HepG2 (cell line): Measurements from ENCODE around the gene DPAGT1. TPM values are rescaled to one million over a fixed set of nuclear protein-coding genes. Genes with fewer than 3 reads are reported as not detected.

Source experiments
- CC2D1A ChIP-seq: sonication (generic); formaldehyde crosslinking; IDR thresholded peaks from 2 replicates; pipeline ENCODE4 v1.8.1; 2023; ENCODE audit warnings: mild to moderate bottlenecking, missing genetic modification reagents
- FOSL1 ChIP-seq: sonication (generic); formaldehyde crosslinking; IDR thresholded peaks from 2 replicates; pipeline ENCODE4 v1.9.0; 2021; ENCODE audit warnings: missing genetic modification reagents, borderline replicate concordance
- HBP1 ChIP-seq: IDR thresholded peaks from 2 replicates; pipeline ENCODE4 v1.6.1; 2016; ENCODE audit warnings: low read depth, control low read depth
- HCFC1 ChIP-seq: fragments of 150-350 bp; IDR thresholded peaks from 2 replicates; pipeline ENCODE4 v1.6.1; 2014; ENCODE audit warnings: low read depth, low read length
- IRF2 ChIP-seq: IDR thresholded peaks from 2 replicates; pipeline ENCODE4 v1.6.1; 2018; ENCODE audit warnings: missing genetic modification reagents, missing compliant biosample characterization
- IRX3 ChIP-seq: sonication (generic); formaldehyde crosslinking; IDR thresholded peaks from 2 replicates; pipeline ENCODE4 v1.8.1; 2023; ENCODE audit warnings: mild to moderate bottlenecking, low read depth, missing genetic modification reagents, borderline replicate concordance
- KLF6 ChIP-seq: IDR thresholded peaks from 2 replicates; pipeline ENCODE4 v1.8.0; 2016; ENCODE audit warnings: missing biosample characterization, missing genetic modification reagents
- MTF2 ChIP-seq: sonication (generic); formaldehyde crosslinking; IDR thresholded peaks from 2 replicates; pipeline ENCODE4 v1.5.0; 2020; ENCODE audit warnings: missing genetic modification reagents, borderline replicate concordance
- PAXIP1 ChIP-seq: sonication (generic); formaldehyde crosslinking; conservative IDR thresholded peaks from 2 replicates; pipeline ENCODE4 v1.4.0; 2020; ENCODE audit warnings: mild to moderate bottlenecking, missing genetic modification reagents, moderate library complexity
- STAG1 ChIP-seq: sonication (generic); formaldehyde crosslinking; IDR thresholded peaks from 2 replicates; pipeline ENCODE4 v1.4.0; 2020; ENCODE audit warnings: missing genetic modification reagents
- TCF7L2 ChIP-seq: IDR thresholded peaks from 2 replicates; pipeline ENCODE4 v1.6.1; 2011; ENCODE audit warnings: mild to moderate bottlenecking, low read depth, low read length, moderate library complexity
- TEAD3 ChIP-seq: optimal IDR thresholded peaks from 2 replicates; pipeline ENCODE3; 2016; ENCODE audit warnings: borderline replicate concordance
- ZBTB25 ChIP-seq: IDR thresholded peaks from 2 replicates; pipeline ENCODE4 v1.6.1; 2018; ENCODE audit warnings: missing genetic modification reagents
- ZFP36L1 ChIP-seq: sonication (generic); formaldehyde crosslinking; IDR thresholded peaks from 2 replicates; pipeline ENCODE4 v1.8.0; 2022; ENCODE audit warnings: mild to moderate bottlenecking, missing genetic modification reagents, moderate library complexity
- ZFP37 ChIP-seq: sonication (generic); formaldehyde crosslinking; IDR thresholded peaks from 2 replicates; pipeline ENCODE4 v1.4.0; 2020; ENCODE audit warnings: missing genetic modification reagents, borderline replicate concordance
- ZFY ChIP-seq: sonication (generic); formaldehyde crosslinking; IDR thresholded peaks from 2 replicates; pipeline ENCODE4 v1.4.0; 2020; ENCODE audit warnings: missing genetic modification reagents
- ZNF275 ChIP-seq: sonication (generic); formaldehyde crosslinking; IDR thresholded peaks from 2 replicates; pipeline ENCODE4 v1.8.0; 2022; ENCODE audit warnings: missing genetic modification reagents, mild to moderate bottlenecking, inconsistent platforms, borderline replicate concordance
- ZNF350 ChIP-seq: sonication (generic); formaldehyde crosslinking; IDR thresholded peaks from 2 replicates; pipeline ENCODE4 v1.4.0; 2020; ENCODE audit warnings: mild to moderate bottlenecking, low read depth, missing genetic modification reagents, borderline replicate concordance
- ZNF543 ChIP-seq: sonication (generic); formaldehyde crosslinking; IDR thresholded peaks from 2 replicates; pipeline ENCODE4 v1.4.0; 2020; ENCODE audit warnings: mild to moderate bottlenecking, missing genetic modification reagents
- ZNF709 ChIP-seq: sonication (generic); formaldehyde crosslinking; IDR thresholded peaks from 2 replicates; pipeline ENCODE4 v1.5.0; 2020; ENCODE audit warnings: mild to moderate bottlenecking, missing genetic modification reagents
- ZNF740 ChIP-seq: sonication (generic); formaldehyde crosslinking; IDR thresholded peaks from 2 replicates; pipeline ENCODE4 v1.4.0; 2020; ENCODE audit warnings: missing genetic modification reagents
- ZSCAN12 ChIP-seq: sonication (generic); formaldehyde crosslinking; IDR thresholded peaks from 2 replicates; pipeline ENCODE4 v1.9.0; 2021; ENCODE audit warnings: mild to moderate bottlenecking, missing genetic modification reagents
- ZSCAN25 ChIP-seq: sonication (generic); formaldehyde crosslinking; IDR thresholded peaks from 2 replicates; pipeline ENCODE4 v1.8.0; 2022; ENCODE audit warnings: mild to moderate bottlenecking, missing genetic modification reagents
- polyA plus RNA-seq, 8 experiments: library from polyadenylated mRNA; depleted of rRNA in 3 of 8; stranded (reverse) in 7 of 8; unstranded in 1 of 8; fragments of >200 nt; fragmentation: Illumina TruSeq in 4 of 8; extraction: Trizol in 4 of 8; gene quantifications; 2 replicates each; pipeline versions ENCODE4 v1.2.1 to v1.2.3, GENCODE V29; 2011 to 2016; ENCODE audit warnings: low read depth in 4 of 8, missing spikeins in 1 of 8, mixed read lengths in 1 of 8; ENCODE audit not compliant: insufficient read depth in 1 of 8
- total RNA-seq, 5 experiments: library from RNA; depleted of rRNA; stranded (reverse); fragments of >200 nt; fragmentation: Illumina TruSeq; extraction: Trizol; gene quantifications; 2 replicates each; pipeline ENCODE4 v1.2.3, GENCODE V29; 2016; ENCODE audit warnings: low read depth in 1 of 5

The DPAGT1 gene
- total and polyA plus RNA-seq, 2 of the 13 experiments (the other 11 are each of a cell fraction or from before 2014, with no cell fraction given) = 37.6 to 70.7 TPM

- TF ChIP-seq ZFP37 (CRISPR knock-in tag) (0 out of 2 replicates have a peak, but pooled peaks have one; percentile 14), CC2D1A (CRISPR knock-in tag) (no peak), HBP1 (peak; percentile 86), ZFY (peak; percentile 76), KLF6 (CRISPR knock-in tag) (0 out of 2 replicates have a peak, but pooled peaks have one; percentile 25), IRX3 (CRISPR knock-in tag) (no peak), ZSCAN12 (no peak), HCFC1 (peak; percentile 74), ZFP36L1 (CRISPR knock-in tag) (peak; percentile 76; the same call in 1 of the 2 replicates), ZNF709 (CRISPR knock-in tag) (peak; percentile 61; the same call in 1 of the 2 replicates), PAXIP1 (CRISPR knock-in tag) (no peak), ZNF543 (CRISPR knock-in tag) (no peak), MTF2 (CRISPR knock-in tag) (0 out of 2 replicates have a peak, but pooled peaks have one; percentile 30), ZNF350 (CRISPR knock-in tag) (no peak), ZBTB25 (CRISPR knock-in tag) (peak; percentile 85), ZSCAN25 (CRISPR knock-in tag) (peak; percentile 55; the same call in 1 of the 2 replicates), TEAD3 (CRISPR knock-in tag) (peak; percentile 83), ZNF275 (CRISPR knock-in tag) (peak; percentile 75; the same call in 1 of the 2 replicates), IRF2 (no peak; the same call in 1 of the 2 replicates), TCF7L2 (no peak), STAG1 (CRISPR knock-in tag) (no peak), ZNF740 (CRISPR knock-in tag) (no peak), FOSL1 (CRISPR knock-in tag) (0 out of 2 replicates have a peak, but pooled peaks have one; percentile 4)
These were observed at the start of gene DPAGT1 (continued) for GRCh38 chr11:119101759-119102423.
